Stimulated activated memory B cell treated with anti-CD40 and anti-IgM and Interleukin-4, amounts not matched to agents 10 μg/mL and 1 μg/mL and 100 μg/mL, for 72 hours (primary cell): Measurements from ENCODE around the gene HMCN2.
A peak's percentile ranks its signal among the peaks of the same experiment; 100 is the strongest.

Experiments
- ATAC-seq: fragments of 150-1000 bp; cut with Tn5 transposase; 2 replicates; pipeline ENCODE4 v1.10.0; 2021
- H3K27ac Mint-ChIP-seq: one replicate; pipeline ENCODE4 v1.8.0; 2022; ENCODE audit warnings: mild to moderate bottlenecking, mixed read lengths
- H3K27me3 Mint-ChIP-seq: one replicate; pipeline ENCODE4 v1.8.0; 2022; ENCODE audit warnings: mixed read lengths
- H3K36me3 Mint-ChIP-seq: one replicate; pipeline ENCODE4 v1.8.0; 2022; ENCODE audit warnings: mixed read lengths
- H3K4me1 Mint-ChIP-seq: one replicate; pipeline ENCODE4 v1.8.0; 2022; ENCODE audit warnings: mixed read lengths
- H3K4me3 Mint-ChIP-seq: one replicate; pipeline ENCODE4 v1.8.0; 2022; ENCODE audit warnings: mild to moderate bottlenecking, moderate library complexity, mixed read lengths
- H3K9me3 Mint-ChIP-seq: one replicate; pipeline ENCODE4 v1.8.0; 2022; ENCODE audit warnings: mixed read lengths

Gene HMCN2

DNA sequence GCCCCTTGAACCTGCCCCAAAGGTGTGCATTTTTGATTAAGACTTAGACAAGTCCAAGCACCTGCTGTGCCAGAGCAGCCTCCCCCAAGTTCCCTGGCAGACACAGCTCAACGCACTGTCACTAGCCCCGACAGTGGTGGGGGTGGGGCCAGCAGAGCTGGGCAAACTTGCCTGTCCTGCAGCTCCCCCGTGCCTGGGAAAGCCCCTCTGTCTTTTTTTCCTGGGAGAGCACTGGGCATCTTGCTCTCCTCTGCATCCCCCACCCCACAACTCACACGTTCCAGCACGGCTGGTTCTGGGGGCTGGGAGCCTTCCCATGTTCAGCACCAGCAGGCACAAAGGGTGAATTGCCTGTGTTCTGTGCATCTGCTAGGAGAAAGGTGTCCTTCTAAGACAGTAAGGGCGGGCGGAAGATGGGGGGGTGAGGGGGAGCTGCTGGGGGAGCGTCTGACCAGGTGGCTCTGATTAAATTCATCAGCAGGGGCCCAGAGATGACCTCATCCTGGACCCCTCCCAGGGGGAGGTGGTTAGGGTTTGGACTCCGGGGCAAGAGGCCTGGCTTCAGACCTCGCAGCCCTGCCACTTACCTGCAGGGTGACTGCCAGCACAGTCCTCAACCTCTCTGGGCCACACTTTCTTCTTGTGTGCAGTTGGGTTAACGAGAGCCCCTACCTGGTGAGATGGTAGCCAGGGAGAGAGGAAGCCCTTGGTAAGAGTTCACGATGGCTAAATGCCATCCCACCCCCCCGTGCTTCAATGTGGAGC lies 23.5 kb downstream of the HMCN2 start:
- Mint-ChIP-seq H3K4me1 (no peaks in the 10 kb centered on the region), H3K27me3 (peaks cover 87% of the 10 kb centered on the region), H3K9me3 (no peaks in the 10 kb centered on the region), H3K27ac (no peak overlapping the region), H3K4me3 (no peak overlapping the region), H3K36me3 (no peaks in the 10 kb centered on the region)
- no peak for ATAC-seq

DNA sequence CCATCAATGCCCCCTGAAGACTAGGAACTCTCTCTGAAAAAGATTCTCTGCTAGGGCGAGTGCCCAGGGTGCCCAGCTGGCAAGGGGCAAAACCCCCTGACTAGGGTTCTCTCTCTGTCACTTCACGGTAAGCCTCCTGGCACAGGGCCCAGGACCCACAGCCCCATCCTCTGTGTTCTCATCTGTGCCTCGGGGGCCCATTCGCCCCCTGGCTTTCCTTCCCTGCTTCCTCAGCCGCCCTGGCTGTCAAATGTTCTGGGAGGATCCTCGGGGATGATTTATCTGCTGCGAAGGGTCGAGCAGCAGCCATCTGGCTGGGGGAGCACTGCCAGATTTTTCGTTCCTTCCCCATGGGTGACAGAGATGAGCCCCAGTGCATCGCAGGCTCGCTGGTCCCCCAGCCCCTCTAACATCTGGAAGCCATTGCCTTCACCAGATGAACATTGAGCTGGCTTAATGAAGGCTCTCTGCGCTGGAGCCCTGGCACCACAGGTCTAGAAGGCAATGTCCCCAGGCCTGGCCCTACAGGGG lies 24.2 kb downstream of the HMCN2 start:
- H3K9me3 Mint-ChIP-seq = no peaks in the 10 kb centered on the region
- H3K4me3 Mint-ChIP-seq = no peak overlapping the region
- ATAC-seq = no peak
- peaks cover 87% of the 10 kb centered on the region for H3K27me3 Mint-ChIP-seq
- no peaks in the 10 kb centered on the region for H3K4me1 Mint-ChIP-seq
- H3K27ac Mint-ChIP-seq = no peak overlapping the region
- H3K36me3 Mint-ChIP-seq = no peaks in the 10 kb centered on the region

DNA sequence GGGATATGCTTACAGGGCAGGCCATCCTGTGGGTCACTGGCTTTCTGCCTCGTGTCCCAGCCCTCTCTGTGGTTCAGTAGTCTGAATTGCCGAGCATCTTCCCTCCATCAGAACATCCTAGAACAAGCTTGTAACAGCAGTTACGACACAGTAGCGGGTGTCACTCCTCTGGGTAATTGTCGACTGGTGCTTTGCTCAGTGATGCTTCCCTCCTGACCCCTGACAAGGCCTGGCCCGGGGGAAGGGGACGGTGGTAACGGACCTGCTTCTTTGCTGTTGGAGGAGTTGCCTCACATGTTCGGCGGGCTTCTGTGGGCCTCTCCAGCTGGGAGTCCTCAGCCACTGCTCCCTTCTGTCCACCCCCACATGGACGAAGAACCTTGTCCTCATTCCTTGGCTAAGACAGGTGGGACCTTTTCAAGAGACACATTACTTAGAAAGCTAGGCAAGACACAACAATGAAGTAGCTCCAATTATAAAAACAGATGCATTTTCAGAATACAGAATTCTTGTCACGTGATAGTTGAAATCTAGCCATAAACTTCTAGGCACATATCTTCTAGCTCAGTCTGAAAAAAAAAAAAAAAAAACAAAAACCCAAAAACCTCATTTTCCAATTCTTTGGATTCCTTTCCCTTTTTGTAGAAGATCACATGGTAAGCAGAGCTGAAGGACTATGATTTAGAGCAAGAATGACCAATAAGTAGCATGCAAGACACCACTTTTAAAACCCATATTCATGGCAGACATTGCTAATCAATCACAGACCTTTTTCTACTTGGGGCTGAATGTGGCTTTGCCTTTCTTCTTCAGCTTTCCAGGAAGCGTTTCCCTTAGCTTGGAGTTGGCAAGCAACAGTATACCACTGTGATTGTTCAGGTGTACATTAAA lies 25.0 kb downstream of the HMCN2 start:
- H3K4me3 Mint-ChIP-seq = no peak overlapping the region
- no peaks in the 10 kb centered on the region for H3K36me3 Mint-ChIP-seq
- no peak for ATAC-seq
- no peaks in the 10 kb centered on the region for H3K9me3 Mint-ChIP-seq
- H3K4me1 Mint-ChIP-seq = no peaks in the 10 kb centered on the region
- no peak overlapping the region for H3K27ac Mint-ChIP-seq
- peaks cover 87% of the 10 kb centered on the region for H3K27me3 Mint-ChIP-seq

DNA sequence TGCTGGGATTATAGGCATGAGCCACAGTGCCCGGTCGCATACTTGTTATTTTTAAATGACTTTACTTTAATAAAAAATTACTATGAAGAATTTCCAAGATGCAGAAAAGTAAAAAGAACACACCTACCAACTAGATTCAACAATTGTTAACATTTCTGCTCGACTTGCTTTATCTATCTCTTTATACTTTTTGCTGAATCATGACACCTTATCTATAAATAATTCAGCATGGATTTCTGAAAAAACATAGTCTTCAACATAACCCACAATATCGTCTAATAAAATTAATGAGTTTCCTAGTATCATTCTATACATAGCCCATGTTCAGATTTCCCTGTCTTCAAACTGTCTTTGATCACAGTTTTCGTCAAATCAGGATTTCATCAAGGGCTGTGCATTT lies 25.9 kb downstream of the HMCN2 start:
- no peak overlapping the region for H3K27ac Mint-ChIP-seq
- H3K4me3 Mint-ChIP-seq = no peak overlapping the region
- no peak for ATAC-seq
- H3K9me3 Mint-ChIP-seq = no peaks in the 10 kb centered on the region
- no peaks in the 10 kb centered on the region for H3K4me1 Mint-ChIP-seq
- H3K27me3 Mint-ChIP-seq = peaks cover 81% of the 10 kb centered on the region
- no peaks in the 10 kb centered on the region for H3K36me3 Mint-ChIP-seq

DNA sequence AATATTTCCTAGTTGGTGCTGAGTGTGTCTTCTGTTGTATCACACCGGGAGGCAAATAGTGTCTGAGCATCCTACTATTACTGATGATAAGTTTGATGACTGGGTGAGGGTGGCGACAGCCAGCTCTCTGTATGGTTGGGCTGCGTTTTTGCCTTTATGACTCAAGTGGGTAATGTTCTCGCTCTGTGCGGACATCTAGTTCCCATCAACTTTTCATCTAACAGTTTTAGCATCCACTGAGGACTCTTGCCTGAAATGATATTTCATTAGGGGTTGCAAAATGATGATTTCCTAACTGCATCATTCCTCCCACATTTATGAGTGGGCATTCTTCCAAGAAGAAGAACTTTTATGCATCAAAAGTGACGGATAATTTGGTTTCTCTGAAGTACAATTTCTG lies 26.5 kb downstream of the HMCN2 start:
- H3K27ac Mint-ChIP-seq = no peak overlapping the region
- no peak for ATAC-seq
- H3K9me3 Mint-ChIP-seq = no peaks in the 10 kb centered on the region
- peaks cover 79% of the 10 kb centered on the region for H3K27me3 Mint-ChIP-seq
- H3K4me1 Mint-ChIP-seq = no peaks in the 10 kb centered on the region
- H3K4me3 Mint-ChIP-seq = no peak overlapping the region
- no peaks in the 10 kb centered on the region for H3K36me3 Mint-ChIP-seq

DNA sequence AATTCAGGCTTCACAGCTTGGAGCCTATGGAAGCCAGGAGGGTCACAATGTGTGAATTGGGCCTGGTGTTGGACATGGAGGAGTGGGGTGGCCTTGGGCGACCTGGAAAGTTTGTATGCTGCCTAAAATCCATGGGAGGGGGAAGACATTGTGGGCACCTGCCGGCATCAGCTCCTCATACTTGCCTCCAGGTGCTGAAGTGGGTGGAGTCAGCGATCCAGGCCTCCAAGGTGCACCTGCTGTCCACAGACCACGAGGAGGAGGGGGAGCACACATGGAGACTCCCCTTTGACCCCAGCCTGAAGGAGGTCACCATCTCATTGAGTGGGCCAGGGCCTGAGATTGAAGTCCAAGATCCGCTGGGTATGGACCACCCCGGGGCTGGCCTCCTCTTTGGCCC lies 29.1 kb downstream of the HMCN2 start:
- no peaks in the 10 kb centered on the region for H3K4me1 Mint-ChIP-seq
- no peak for ATAC-seq
- H3K4me3 Mint-ChIP-seq = no peak overlapping the region
- peaks cover 4% of the 10 kb centered on the region for H3K9me3 Mint-ChIP-seq
- peaks cover 78% of the 10 kb centered on the region for H3K27me3 Mint-ChIP-seq
- H3K27ac Mint-ChIP-seq = no peak overlapping the region
- H3K36me3 Mint-ChIP-seq = no peaks in the 10 kb centered on the region

DNA sequence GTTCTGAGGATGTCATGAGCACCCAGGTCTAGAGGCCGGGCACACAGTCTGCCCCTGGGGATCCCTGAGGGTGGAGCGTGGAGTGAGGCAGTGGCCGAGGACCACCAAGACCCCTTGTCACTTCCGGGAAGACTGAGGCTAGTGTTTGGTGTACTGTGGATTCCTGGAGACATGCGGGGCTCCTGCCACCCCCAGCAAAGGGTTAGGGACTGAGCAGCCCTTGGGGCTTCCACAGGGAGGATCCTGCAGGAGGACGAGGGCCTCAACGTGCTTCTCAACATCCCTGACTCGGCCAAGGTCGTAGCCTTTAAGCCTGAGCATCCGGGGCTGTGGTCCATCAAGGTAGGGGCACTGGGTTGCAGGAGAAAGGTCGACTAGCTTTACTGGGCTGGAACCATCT lies 29.9 kb downstream of the HMCN2 start:
- Mint-ChIP-seq H3K4me3 (no peak overlapping the region), H3K4me1 (no peaks in the 10 kb centered on the region), H3K36me3 (no peaks in the 10 kb centered on the region), H3K27ac (no peak overlapping the region), H3K9me3 (peaks cover 10% of the 10 kb centered on the region), H3K27me3 (peaks cover 78% of the 10 kb centered on the region)
- ATAC-seq = no peak

DNA sequence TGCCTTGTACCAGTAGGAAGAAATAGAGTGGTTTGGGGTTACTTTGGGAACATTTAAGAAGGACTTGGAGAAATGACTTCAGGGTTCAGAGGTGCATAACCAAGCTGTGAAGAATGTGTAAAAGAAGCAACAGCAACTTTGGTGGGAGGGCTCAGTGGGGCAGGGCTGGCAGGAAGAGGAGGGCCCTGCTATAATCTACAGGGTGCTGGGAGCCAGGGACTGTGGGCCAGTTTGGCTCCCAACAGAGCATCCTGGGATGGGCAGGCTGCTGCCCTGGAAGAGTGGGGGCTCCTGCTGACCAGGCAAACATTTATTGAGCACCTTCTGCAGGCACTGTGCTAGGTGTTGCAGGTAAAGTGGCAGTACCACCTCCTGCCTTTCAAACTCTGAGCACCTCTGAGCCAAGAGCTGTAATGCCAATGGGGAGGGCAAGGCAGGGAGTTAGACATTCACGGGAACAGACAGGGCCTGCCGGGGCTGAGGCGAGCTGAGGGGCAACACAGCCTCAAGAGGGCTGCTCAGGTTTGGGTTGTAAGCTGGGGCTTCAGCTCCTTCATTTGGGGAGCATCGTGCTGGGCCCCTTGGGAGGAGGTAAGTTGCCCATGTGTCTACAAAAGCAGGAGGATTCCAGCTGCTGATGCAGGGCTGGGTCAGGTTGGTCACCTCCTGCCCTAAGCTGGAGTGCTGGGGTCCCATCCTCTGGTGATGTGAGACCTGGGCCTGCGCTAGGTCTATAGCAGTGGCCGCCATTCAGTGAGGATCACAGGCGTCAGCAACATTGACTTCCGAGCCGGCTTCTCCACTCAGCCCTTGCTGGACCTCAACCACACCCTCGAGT lies 30.6 kb downstream of the HMCN2 start:
- no peak for ATAC-seq
- Mint-ChIP-seq H3K9me3 (peaks cover 10% of the 10 kb centered on the region), H3K36me3 (no peaks in the 10 kb centered on the region), H3K4me3 (no peak overlapping the region), H3K4me1 (no peaks in the 10 kb centered on the region), H3K27ac (no peak overlapping the region), H3K27me3 (peaks cover 79% of the 10 kb centered on the region)

DNA sequence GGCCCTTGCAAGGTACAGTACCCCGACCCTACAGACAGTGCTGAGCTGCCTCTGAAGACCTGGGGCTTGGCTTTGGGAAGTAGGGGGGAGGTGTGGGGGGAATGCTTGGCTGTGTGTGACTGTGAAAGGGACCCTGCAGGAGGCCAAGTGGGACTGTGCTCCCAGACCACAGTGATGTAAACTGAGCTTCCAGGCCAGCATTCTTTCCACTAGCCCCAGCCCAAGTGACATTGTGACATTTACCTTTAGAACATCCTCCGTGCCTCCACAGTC lies 31.2 kb downstream of the HMCN2 start:
- ATAC-seq = peak; percentile 37
- no peaks in the 10 kb centered on the region for H3K36me3 Mint-ChIP-seq
- H3K27me3 Mint-ChIP-seq = peaks cover 82% of the 10 kb centered on the region
- no peak overlapping the region for H3K27ac Mint-ChIP-seq
- H3K9me3 Mint-ChIP-seq = peaks cover 10% of the 10 kb centered on the region
- no peaks in the 10 kb centered on the region for H3K4me1 Mint-ChIP-seq
- H3K4me3 Mint-ChIP-seq = no peak overlapping the region

DNA sequence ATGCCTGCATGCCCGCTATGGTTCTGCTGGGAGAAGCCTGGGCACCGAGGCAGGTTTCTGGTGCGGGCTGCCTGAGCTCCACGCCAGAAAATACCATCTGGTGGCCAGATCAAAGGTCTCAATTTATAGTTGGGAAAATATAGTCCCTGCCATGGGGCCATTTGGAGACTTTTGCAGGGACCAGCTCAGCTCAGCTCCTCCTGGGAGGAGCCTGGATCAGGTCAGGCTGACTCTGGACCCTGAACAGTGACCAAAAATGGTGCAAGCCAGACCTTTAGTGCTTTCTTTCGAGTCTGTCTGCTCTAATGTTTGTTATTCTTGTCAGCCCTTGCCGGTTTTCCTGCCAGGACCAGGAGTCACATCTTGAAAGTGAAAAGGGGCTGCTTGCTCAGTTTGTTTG lies 31.8 kb downstream of the HMCN2 start:
- Mint-ChIP-seq H3K4me1 (no peaks in the 10 kb centered on the region), H3K9me3 (peaks cover 10% of the 10 kb centered on the region), H3K4me3 (no peak overlapping the region), H3K27me3 (peaks cover 82% of the 10 kb centered on the region), H3K27ac (no peak overlapping the region), H3K36me3 (no peaks in the 10 kb centered on the region)
- no peak for ATAC-seq

DNA sequence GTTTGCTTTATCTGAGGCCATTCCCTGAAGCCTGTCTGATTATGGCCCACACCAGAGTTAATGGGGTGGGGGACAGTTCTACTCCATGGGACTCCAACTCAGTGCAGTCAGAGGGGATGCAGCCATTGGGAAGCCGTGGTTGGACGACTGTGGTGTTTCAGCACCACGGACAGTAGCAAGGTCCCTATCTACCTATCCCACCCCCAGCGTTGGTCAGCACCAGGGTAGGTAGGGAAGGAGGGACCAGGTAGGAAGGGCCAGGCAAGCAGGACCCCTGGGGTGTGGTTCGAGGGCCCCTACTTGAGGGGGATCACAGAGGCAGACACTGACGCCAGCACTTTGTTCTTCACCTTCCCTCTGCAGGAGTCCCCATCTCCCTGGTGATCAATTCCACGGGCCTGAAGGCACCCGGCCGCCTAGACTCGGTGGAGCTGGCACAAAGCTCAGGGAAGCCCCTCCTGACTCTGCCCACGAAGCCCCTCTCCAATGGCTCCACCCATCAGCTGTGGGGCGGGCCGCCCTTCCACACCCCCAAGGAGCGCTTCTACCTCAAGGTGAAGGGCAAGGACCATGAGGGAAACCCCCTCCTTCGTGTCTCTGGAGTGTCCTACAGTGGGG lies 33.2 kb downstream of the HMCN2 start:
- Mint-ChIP-seq H3K27ac (no peak overlapping the region), H3K4me3 (no peak overlapping the region), H3K27me3 (peaks cover 81% of the 10 kb centered on the region), H3K4me1 (no peaks in the 10 kb centered on the region), H3K9me3 (peaks cover 10% of the 10 kb centered on the region), H3K36me3 (no peaks in the 10 kb centered on the region)
- no peak for ATAC-seq

DNA sequence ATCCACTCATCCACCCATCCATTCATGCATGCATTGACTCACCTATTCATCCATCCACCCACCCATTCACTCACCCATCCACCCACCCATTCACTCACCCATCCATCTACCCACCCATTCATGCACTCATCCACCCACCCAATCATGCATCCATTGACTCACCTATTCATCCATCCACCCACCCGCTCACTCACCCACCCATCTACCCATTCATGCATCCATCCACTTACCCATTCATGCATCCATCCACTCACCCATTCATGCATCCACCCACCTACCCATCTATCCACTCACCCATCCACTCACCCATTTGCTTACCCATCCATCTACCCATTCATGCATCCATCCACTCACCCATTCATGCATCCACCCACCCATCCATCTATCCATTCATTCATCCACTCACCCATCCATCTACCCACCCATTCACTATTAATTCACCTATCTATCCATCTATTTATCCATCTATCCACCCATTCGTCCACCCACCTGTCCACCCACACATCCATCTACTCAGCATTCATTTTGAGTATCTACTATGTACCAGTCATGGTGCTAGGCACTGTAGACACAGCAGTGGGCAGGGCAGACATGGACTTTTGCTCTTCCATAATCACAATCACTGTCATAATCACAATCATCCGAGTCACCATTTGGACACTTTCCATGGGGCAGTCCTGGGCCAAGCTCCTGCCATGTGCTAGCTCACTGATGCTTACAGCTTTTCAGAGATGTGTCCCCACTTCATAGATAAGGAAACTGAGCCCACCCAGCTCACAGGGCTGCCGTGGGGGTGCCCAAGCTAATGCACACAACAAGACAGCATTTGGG lies 34.4 kb downstream of the HMCN2 start:
- no peak overlapping the region for H3K4me3 Mint-ChIP-seq
- H3K4me1 Mint-ChIP-seq = no peaks in the 10 kb centered on the region
- peaks cover 10% of the 10 kb centered on the region for H3K9me3 Mint-ChIP-seq
- H3K27ac Mint-ChIP-seq = no peak overlapping the region
- H3K27me3 Mint-ChIP-seq = peaks cover 81% of the 10 kb centered on the region
- ATAC-seq = no peak
- H3K36me3 Mint-ChIP-seq = no peaks in the 10 kb centered on the region

DNA sequence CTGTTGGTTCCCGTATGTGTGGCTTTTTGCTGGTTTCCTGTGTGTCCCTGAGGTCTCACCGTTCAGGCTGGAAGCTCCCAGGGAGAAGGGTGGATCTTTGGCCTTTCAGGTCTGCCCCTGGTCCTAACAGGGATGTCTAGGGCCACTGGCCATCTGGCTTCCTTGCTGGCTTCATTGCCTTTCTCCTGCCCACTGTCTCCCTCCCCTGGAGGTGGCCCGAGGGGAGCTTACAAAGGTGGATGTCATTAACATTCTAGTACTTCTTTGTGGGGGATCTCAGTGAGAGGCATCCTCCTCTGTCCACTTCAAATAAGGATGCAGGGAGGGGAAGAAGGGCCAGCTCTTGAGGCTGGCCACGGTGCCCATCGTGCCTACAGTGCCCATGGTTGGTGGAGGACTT lies 35.2 kb downstream of the HMCN2 start:
- Mint-ChIP-seq H3K27me3 (peaks cover 79% of the 10 kb centered on the region), H3K4me1 (no peaks in the 10 kb centered on the region), H3K27ac (no peak overlapping the region), H3K9me3 (peaks cover 10% of the 10 kb centered on the region), H3K36me3 (no peaks in the 10 kb centered on the region), H3K4me3 (no peak overlapping the region)
- ATAC-seq = no peak
